ENCODE data around the gene BTNL2.

The BTNL2 gene

GRCh38 chr6:32413427-32414047 is 6.6 kb upstream of the BTNL2 start:
- peak; percentile 67 for DNase-seq

GRCh38 chr6:32411566-32412327 is 4.8 kb upstream of the BTNL2 start:
- no peak for DNase-seq

GRCh38 chr6:32410906-32411305 is 3.9 kb upstream of the BTNL2 start:
- DNase-seq: no peak

GRCh38 chr6:32406197-32406596 is 784 bp downstream of the BTNL2 start:
- DNase-seq: no peak

GRCh38 chr6:32405656-32406055 is 1.3 kb downstream of the BTNL2 start:
- DNase-seq: no peak

GRCh38 chr6:32402812-32403211 is 4.2 kb downstream of the BTNL2 start:
- DNase-seq: no peak

GRCh38 chr6:32401284-32401963 is 5.6 kb downstream of the BTNL2 start:
- no peak for DNase-seq

GRCh38 chr6:32397252-32397920 is 9.6 kb downstream of the BTNL2 start:
- no peak for DNase-seq

- DNase-seq: no peak
Observed at GRCh38 chr6:32396028-32396427, 11.0 kb downstream of the BTNL2 start.

- no peak for DNase-seq
Observed at GRCh38 chr6:32393665-32394420, 13.1 kb downstream of the BTNL2 start.

GRCh38 chr6:32391505-32391904 is 15.5 kb downstream of the BTNL2 start:
- no peak for DNase-seq

- DNase-seq: no peak
Observed at GRCh38 chr6:32387589-32388340, 19.2 kb downstream of the BTNL2 start.

- DNase-seq: no peak
Observed at GRCh38 chr6:32386040-32386439, 20.9 kb downstream of the BTNL2 start.

GRCh38 chr6:32382757-32383420 is 24.1 kb downstream of the BTNL2 start:
- no peak for DNase-seq

- no peak for DNase-seq
Observed at GRCh38 chr6:32379545-32379944, 27.4 kb downstream of the BTNL2 start.

- DNase-seq: no peak
Observed at GRCh38 chr6:32375739-32376529, 31.0 kb downstream of the BTNL2 start.

GRCh38 chr6:32371803-32372202 is 35.2 kb downstream of the BTNL2 start, which contains the start of gene TSBP1:
Gene TSBP1, minus strand, starts transcription at chr6:32371903. Its CDS starts 197 bp downstream, at chr6:32371706.
- no peak for DNase-seq

GRCh38 chr6:32371229-32371628 is 35.8 kb downstream of the BTNL2 start:
- DNase-seq: no peak

GRCh38 chr6:32370505-32370904 is 36.5 kb downstream of the BTNL2 start:
- DNase-seq: no peak

- peak; percentile 85 for DNase-seq
Observed at GRCh38 chr6:32369660-32370059, 37.3 kb downstream of the BTNL2 start.
